NB4 (cell line): ENCODE measurements around the gene F8.

Experiments used
- CTCF ChIP-seq: IDR thresholded peaks from one replicate; pipeline ENCODE4 v1.5.1; 2012; ENCODE audit warnings: low read depth, low read length
- MAX ChIP-seq: IDR thresholded peaks from 2 replicates; pipeline ENCODE4 v1.6.1; 2011; ENCODE audit warnings: low read depth, low read length
- POLR2A ChIP-seq: IDR thresholded peaks from 2 replicates; pipeline ENCODE4 v1.6.1; 2011; ENCODE audit warnings: mild to moderate bottlenecking; ENCODE audit not compliant: insufficient read length; ENCODE audit errors: extremely low read depth

DNA sequence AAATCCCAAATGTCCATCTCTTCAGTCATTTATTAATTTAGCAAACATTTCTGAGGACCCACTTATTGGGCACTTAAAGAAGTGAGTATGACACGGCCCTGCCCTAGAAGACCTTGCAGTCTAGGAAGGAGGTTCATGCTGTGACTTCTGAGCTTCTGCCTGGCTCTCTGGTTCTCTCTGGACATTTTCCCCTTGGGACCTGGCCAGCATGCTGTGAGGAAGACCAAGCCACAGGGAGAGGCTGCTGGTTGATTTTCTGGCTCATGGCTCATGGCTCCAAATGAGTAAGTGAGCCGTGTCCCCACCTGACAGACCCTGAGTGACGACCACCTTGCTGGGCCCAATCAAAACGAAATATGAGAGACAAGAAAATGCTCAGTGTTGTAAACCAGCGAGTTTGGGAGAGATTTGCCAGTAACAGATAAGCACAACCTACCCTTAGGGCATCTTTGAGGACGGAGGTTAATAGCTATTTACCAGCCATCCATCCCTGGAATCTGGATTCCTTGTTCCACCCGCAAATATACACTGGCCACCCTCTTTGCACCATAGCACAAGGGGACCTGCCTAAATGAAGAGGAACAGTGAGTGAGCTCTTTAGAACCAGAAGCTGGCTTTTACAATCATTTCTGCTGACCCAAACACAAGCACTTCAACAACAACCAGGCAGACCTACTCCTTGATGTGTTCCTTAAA, 218.1 kb downstream of the F8 start:
- no peak for TF ChIP-seq CTCF
- no peak for TF ChIP-seq POLR2A
- no peak for TF ChIP-seq MAX
